Measurements from ENCODE around the gene ZNF423. TPM values are rescaled to one million over a fixed set of nuclear protein-coding genes. Genes with fewer than 3 reads are reported as not detected.

Gene ZNF423
- total RNA-seq, 1 donor from 2014 or later: 8.4 TPM

- DNase-seq (no peak), ATAC-seq (ENCODE audit: poor library complexity) (no peak)
- intact Hi-C loops (cut with DNase I): no loop called here
Observed at GRCh38 chr16:49673442-49673841, 182.5 kb downstream of the ZNF423 start.

GRCh38 chr16:49672753-49673152 is 183.2 kb downstream of the ZNF423 start:
- ATAC-seq (ENCODE audit: poor library complexity) (no peak), DNase-seq (no peak)
- intact Hi-C loops (cut with DNase I): no loop called here

DNA sequence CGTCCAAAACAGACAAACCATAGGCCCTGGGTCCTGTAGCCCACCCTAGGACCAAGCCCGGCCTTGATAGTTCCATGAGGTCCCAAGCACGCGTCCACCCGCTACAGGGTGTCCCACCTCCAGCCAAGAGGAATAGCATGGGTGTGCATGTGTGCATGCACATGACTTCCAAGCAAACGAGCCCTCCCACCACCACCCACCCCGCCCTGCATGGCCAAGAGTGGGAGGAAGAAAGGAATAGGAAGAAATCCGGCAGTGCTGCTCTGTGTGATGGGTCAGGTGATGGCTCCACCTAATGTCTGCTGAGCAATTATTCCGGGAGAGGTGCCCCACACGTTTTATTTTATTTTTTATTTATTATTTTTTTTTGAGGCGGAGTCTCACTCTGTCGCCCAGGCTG is 184.6 kb downstream of the ZNF423 start:
- intact Hi-C loops (cut with DNase I): no loop called here
- DNase-seq (no peak), ATAC-seq (ENCODE audit: poor library complexity) (no peak)

DNA sequence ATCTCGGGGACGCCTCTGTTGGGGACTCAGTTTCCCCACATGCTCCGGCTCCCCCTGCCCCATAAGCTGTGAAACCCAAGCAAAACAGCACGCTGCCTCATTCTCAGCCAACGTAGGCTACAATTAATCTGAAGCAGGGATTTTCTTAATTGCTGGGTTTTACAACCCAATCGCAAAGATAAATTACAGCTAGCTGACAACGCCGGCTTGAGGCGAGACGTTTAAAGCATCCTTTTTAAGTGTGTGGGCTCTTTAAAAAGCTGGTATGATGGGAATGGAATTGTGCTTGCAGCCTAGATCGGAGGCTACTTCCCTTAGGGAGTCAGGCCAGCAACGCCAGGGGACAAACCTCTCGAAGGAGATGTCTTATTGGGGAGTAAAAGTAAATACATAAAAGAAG is 185.3 kb downstream of the ZNF423 start:
- no peak for ATAC-seq (ENCODE audit: poor library complexity)
- no peak for DNase-seq
- intact Hi-C loops (cut with DNase I): no loop called here

DNA sequence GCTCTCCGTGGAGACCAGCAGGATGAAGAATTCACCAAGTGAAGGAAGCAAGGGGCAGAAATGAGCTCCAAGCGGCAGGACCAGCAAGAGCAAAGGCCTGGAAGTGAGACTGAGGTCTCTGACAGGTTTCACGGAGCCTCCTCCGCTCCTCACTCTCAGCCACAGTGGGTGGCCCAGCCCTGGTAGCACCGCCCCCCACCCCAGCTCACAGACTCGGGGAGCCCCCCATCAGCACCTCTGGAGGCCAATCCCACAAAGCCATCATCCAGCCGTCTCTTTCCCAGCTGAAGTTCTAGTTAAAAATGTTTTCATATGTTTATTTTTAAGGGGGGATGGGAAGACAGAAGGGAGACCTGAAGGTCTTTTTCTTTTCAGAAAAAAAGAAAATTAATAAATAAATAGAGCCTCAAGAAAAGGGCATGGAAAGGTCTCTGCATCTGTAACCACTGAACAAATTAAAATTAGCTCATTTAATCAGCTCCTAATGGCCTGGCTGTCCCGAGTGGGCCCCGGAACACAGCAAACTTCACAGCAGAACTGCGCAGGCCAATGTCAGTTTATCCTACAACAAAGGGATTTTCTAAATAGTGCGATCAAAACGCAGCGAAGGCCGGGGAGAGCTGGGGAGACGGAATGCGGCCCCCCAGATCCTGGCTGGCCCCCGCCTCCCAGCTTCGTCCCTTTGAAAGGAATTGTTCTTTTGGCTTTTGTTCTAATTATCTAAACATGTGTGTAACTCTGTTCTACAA is 190.3 kb downstream of the ZNF423 start:
- intact Hi-C loops (cut with DNase I): no loop called here
- DNase-seq: no peak
- ATAC-seq (ENCODE audit: poor library complexity): no peak

DNA sequence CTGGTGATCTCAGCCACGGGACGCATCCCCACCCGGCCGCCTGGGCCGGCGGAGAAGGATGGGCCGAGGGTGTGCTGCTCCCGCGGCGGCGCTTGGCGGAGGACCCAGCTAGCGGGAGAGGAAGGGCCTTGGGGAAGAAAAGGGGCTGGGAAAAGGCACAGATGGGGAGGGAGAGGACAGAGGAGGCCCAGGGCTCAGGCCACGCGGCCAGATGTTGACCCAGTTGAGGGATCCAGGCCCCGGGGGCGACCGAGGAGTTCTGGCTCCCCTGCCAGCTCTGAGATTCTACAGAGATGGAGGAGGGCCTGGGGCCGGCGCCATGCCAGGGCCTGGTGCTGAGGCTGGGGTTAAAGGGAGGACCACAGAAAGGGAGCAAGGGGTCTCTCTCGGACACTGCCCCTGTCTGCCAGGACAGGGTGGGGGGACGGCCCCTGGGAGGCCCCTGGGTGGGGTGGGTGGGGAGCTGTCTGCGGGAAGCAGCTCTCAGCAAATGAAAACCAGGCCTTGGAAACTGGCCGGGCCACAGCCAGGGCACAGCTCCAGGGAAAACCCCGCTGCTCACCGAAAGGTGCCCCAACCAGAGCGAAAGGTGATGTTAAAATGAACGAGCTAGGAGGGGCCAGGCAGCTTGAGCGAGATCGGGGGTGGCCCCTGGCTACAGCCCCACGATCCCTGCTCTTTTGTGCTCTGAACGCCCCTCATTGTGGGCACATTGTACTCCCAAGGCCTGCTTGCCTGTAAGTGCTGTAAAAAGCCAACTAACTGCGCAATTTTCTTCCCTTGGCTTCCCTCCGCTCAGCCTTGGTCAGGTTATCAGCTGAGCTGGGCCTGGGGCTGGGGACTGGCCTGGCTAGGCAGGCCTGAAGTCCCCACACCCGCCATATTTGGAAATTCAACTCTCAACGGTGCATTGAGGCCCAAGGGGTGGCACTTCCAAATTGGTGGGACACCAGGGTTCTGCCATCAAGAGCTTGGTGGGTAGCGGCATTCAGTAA is 191.4 kb downstream of the ZNF423 start:
- ATAC-seq (ENCODE audit: poor library complexity) (peak; percentile 81), DNase-seq (peak; percentile 79)
- intact Hi-C loops (cut with DNase I): no loop called here

GRCh38 chr16:49663081-49664065 is 192.5 kb downstream of the ZNF423 start:
- peak; percentile 57 for ATAC-seq (ENCODE audit: poor library complexity)
- intact Hi-C loops (cut with DNase I): no loop called here
- DNase-seq: peak; percentile 53

DNA sequence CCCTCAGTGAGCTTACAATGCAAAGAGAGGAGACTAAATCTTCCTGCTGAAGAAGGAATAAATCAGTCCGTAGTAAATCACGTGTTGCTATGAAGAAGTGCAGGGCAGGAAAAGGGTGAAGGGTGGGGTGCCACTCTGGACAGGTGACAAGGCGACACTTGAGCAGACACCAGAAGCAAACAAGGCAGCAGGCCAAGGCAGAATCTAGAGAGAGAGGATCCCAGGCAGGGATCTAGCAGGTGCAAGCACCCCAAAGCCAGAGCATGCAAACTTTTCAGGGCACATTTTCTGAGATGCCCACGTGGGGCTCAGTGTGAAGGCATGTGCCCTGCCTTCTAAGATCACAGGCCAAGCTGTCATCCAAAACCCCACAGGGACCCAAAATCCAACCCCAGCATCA is 193.3 kb downstream of the ZNF423 start:
- ATAC-seq (ENCODE audit: poor library complexity) (no peak), DNase-seq (no peak)
- intact Hi-C loops (cut with DNase I): no loop called here

DNA sequence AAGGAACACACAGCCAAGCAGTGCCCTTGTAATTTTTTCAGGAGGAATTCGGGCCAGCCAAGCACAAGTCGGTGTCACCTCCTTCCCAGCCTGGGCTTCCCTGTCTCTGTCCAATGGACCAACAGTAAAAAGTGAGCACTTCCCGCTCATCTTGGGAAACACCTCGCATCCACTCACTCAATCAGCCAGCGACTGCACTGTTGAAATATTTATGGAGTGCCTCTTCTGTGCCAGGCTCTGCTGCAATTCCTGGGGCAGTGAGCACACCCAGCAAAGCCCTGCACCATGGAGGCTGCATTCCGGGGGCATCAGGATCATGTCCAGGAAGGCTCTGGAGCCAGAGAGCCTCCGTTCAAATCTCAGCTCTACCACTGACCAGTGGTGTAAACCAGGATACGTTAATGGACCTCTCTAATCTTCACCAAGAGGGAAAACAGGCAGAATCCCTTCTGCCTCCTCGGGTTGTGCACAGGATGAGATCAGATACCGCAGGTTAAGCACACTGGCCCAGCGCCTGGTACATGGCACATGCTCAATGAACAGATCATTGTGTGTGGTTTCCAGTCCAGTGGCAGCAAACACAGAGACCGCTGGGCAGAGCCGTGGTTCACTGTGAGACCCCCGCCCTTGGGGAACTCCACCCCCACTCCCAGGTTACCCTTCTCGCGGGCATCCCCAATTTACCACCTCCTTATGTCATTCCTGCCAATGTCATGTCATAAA is 194.3 kb downstream of the ZNF423 start:
- intact Hi-C loops (cut with DNase I): no loop called here
- ATAC-seq (ENCODE audit: poor library complexity): no peak
- no peak for DNase-seq

GRCh38 chr16:49660626-49661025 is 195.3 kb downstream of the ZNF423 start:
- DNase-seq (no peak), ATAC-seq (ENCODE audit: poor library complexity) (no peak)
- intact Hi-C loops (cut with DNase I): no loop called here

DNA sequence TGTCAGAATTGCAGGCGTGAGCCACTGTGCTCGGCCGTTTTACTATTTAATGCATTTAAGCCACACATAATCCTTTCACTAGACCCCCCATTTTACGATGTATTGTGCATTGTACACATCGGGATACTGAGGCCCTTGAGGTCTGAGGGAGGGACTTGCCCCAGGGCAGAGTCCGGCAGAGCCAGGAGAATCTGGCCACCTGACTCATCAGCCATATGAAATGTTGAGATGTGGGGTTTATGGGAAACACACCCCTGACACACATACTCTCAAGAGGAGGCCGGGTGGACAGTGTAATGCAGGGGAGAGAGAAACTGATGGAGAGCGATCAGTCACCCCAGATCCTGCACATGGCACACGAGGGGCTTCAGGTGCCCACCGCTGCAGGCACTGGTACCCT is 196.6 kb downstream of the ZNF423 start:
- ATAC-seq (ENCODE audit: poor library complexity) (no peak), DNase-seq (no peak)
- intact Hi-C loops (cut with DNase I): no loop called here

DNA sequence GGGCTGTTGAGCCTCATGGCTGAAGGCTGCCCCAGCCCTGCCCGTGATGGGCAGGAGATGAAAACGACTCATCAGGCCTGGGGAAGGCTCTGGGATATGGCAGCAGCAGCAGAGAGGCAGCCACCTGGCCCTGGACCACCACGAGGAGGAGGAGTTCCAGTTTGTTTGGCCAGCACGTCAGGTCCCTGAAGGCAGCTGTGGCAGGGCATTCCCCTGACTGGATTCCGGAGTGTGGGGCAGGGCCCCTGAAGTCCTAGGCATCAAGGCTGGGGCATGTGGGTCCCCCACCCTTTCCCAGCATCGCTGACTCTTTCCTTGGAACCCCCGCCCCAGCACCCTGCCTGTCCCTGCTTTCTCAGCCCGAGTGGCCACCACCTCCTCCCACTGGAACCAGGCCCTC is 197.4 kb downstream of the ZNF423 start:
- DNase-seq (peak; percentile 21), ATAC-seq (ENCODE audit: poor library complexity) (no peak)
- intact Hi-C loops (cut with DNase I): no loop called here

DNA sequence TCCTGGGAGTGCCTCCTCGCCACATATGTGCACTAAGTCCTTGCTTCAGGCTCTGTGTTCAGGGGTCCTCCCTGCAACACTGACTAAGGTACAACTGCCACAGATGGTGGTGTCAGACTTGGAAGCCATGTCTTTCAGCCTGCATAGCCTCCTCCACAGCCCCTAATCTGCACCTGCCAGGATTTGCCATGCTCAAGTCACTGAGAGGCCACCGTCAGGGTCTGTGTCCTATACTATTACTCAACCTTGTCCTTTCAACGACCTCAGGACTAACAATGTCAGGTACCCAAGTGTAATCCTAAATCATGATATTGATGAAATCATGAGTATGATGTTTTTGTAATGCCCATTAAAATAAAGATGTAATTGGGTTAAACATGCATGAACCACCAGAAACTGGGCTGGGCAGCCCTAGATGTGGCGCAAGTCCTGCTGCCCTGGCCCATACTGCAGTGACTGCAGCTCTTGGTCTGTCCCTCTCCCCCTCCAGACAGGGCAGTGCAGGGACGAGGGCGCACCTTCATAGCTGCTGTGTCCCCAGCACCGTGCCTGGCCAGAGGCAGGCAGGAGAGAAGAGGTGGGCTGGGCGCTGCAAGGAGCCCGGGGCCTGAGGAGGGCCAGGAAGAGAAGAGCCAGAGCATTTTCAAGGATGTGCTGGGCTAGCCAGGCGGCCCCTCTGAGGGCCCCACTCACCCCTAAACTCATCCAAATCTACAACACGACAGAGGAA is 198.0 kb downstream of the ZNF423 start:
- no peak for ATAC-seq (ENCODE audit: poor library complexity)
- DNase-seq: no peak
- intact Hi-C loops (cut with DNase I): no loop called here

DNA sequence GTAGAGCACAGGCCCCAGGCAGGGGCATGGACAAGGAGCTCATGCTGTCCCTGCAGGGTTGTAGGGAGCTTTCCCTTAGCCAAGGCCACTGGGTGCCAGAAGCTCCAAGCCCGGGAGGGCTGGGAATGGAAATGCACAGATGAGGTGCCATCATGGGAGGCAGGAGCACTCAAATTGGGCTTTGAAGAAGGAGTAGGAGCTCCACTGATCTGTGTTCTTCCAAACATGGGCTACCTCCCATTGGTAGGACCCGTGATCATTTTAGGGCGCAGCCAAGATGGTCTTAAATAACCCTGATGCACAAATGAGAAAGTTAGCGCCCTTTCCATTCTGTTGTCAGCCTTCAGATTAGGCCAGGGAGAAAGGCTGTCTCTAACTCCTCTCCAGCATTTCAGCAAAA is 201.5 kb downstream of the ZNF423 start:
- intact Hi-C loops (cut with DNase I): no loop called here

DNA sequence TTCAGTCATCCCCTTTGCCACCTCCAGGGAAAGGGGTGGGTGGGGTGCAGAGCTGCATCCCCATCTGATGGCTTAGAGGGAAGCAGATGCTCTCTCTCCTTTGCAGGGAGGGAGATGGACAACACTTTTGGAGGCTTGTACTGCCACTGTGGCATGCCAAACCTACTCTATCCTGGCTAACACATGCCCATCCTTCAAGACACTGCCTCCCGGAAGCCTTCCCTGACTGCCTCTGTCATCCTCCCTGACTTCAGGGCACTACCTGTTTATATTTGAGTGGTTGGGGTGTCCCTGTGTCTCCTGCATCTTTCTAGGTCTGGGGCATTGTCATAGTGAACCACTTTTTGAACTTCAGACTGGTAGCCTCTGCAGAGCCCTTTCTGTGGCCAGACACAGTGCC is 202.3 kb downstream of the ZNF423 start:
- ATAC-seq (ENCODE audit: poor library complexity) (no peak), DNase-seq (no peak)
- intact Hi-C loops (cut with DNase I): no loop called here

More for the DNA sequence above, 201.5 kb downstream of the ZNF423 start:
- ATAC-seq (ENCODE audit: poor library complexity) (no peak), DNase-seq (no peak)

GRCh38 chr16:49653173-49653570 is 202.7 kb downstream of the ZNF423 start:
- no peak for DNase-seq
- no peak for ATAC-seq (ENCODE audit: poor library complexity)
- intact Hi-C loops (cut with DNase I): no loop called here

DNA sequence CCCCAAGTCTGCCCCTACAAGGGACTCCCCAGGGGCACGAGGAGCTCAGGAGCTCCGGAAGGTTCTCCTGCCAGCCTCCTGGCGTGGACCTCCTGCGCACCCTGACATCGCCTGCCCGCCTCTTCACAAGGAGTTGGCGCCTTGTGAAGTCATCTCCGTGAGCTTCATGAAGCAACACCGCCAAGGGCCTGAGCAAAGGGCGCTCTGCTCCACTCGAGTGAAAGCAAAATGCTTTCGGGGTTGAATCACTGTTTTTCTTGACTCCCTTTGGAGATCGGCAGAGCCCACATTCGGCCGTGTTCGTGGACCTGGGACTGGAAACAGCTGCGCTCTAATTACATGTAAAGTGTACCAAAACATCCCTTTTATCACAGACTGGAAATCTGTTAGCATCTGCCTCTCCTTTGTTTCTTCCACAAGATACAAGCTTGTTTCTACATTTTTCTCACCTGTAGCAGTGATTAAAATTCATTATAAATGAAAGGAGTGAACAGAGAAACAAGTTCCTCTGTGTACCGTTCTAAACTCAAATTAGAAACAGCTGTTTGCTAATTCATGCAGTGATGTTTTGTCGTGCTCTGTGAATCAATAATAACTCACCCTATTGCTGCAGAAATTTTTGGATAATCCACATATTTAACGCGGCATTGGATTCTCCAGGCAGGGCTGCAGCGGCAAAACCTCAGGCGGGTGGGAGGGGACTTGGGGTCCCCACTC is 203.3 kb downstream of the ZNF423 start:
- DNase-seq: peak; percentile 80
- intact Hi-C loops (cut with DNase I): no loop called here
- peak; percentile 86 for ATAC-seq (ENCODE audit: poor library complexity)
